ENCODE data around the gene LAMA2.

DNA sequence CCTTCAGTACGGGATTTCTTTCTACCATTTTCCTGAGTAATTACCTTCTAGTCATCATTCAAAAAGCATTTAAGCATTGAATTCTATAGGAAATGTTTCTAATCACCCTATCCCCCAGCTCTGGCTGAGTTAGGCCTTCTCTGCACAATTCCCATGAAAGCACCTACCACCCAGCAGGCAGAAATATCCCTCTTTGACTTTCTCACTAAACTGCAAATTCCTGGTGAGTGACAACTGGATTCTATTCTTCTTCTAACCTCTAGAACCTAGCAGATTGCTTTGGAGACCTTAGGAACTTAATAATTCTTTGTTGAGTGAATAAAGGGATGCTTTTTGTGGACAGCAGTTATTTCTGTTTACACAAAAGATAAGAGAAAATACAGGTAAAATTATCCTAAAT, 328.7 kb downstream of the LAMA2 start:
- TF ChIP-seq TAF1 (IDR thresholded peaks at IDR 0.05; ENCODE audit: borderline replicate concordance, insufficient read depth, low read length) (no peak), POLR2AphosphoS5 (IDR thresholded peaks at IDR 0.05; ENCODE audit: low read depth, low read length) (no peak)
- TF ChIP-seq, protein P1, sequence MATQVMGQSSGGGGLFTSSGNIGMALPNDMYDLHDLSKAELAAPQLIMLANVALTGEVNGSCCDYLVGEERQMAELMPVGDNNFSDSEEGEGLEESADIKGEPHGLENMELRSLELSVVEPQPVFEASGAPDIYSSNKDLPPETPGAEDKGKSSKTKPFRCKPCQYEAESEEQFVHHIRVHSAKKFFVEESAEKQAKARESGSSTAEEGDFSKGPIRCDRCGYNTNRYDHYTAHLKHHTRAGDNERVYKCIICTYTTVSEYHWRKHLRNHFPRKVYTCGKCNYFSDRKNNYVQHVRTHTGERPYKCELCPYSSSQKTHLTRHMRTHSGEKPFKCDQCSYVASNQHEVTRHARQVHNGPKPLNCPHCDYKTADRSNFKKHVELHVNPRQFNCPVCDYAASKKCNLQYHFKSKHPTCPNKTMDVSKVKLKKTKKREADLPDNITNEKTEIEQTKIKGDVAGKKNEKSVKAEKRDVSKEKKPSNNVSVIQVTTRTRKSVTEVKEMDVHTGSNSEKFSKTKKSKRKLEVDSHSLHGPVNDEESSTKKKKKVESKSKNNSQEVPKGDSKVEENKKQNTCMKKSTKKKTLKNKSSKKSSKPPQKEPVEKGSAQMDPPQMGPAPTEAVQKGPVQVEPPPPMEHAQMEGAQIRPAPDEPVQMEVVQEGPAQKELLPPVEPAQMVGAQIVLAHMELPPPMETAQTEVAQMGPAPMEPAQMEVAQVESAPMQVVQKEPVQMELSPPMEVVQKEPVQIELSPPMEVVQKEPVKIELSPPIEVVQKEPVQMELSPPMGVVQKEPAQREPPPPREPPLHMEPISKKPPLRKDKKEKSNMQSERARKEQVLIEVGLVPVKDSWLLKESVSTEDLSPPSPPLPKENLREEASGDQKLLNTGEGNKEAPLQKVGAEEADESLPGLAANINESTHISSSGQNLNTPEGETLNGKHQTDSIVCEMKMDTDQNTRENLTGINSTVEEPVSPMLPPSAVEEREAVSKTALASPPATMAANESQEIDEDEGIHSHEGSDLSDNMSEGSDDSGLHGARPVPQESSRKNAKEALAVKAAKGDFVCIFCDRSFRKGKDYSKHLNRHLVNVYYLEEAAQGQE (IDR thresholded peaks at IDR 0.05; ENCODE audit: insufficient read depth in 1 of 2, low read depth in 2 of 2, low read length in 2 of 2), result no peak

Measured in PFSK-1 (cell line).